Measurements from ENCODE around the gene PRPH2.
A peak's percentile ranks its signal among the peaks of the same experiment; 100 is the strongest.
"Not testable (repeated sequence)": the region's sequence is repeated elsewhere in the genome, so short reads cannot be mapped to it uniquely, and the experiment has no call there.

Gene PRPH2

GRCh38 chr6:42742116-42742894, 19.9 kb upstream of the PRPH2 start:
- DNase-seq (ENCODE audit: low spot score) = no peak

- DNase-seq (ENCODE audit: low spot score) = no peak
Observed at GRCh38 chr6:42740725-42741124, 18.3 kb upstream of the PRPH2 start.

GRCh38 chr6:42735976-42736375, 13.6 kb upstream of the PRPH2 start:
- DNase-seq (ENCODE audit: low spot score) = no peak

- not testable (repeated sequence) for DNase-seq (ENCODE audit: low spot score)
Observed at GRCh38 chr6:42733867-42734481, 11.6 kb upstream of the PRPH2 start.

- DNase-seq (ENCODE audit: low spot score) = no peak
Observed at GRCh38 chr6:42729731-42730130, 7.3 kb upstream of the PRPH2 start.

DNA sequence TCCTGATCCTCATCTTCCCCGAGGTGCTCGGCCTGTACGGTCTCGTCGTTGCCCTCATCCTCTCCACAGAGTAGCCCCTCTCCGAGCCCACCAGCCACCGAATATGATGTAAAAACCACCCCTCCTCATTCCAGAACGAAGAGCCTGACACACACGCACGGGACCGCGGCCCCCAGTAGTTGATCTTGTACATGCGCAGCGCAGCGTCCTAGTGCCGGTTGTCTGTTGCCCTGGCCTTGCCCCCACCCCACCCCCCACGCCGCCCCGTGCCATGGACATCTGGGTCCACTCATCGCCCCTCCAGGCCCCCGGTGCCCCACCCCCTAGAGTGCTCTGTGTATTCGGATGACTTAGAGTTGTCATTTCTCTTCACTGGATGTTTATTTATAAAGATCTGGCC, 5.2 kb upstream of the PRPH2 start:
- no peak for DNase-seq (ENCODE audit: low spot score)

GRCh38 chr6:42727087-42727611, 4.8 kb upstream of the PRPH2 start:
- no peak for DNase-seq (ENCODE audit: low spot score)

DNA sequence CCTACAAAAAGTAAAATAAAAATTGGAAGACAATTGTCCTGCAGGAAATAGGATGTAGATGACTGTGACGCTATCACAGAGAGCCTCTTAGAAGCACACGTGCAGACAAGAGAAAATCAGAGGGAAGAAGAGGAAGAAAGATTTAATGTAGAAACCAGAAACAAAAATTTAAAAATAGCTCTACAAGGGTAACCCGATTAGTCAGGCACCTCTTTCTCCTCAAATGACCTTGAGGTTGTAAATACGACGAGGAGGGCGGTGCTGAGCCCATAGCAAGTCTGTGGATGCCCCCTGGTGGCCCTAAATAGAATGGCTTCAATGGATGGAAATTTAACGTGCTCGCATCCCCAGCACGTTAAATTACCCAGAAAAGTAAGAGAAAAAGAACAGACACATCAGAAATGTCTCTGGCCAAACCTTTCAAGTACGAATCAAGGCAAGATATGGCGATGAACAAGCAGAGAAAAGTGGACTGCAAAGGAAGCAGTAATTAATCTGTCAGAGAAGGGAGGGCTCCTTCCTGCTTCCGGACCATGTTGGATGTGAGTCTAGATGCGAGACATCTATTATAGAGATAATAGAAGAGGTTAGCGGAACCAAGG, 4.2 kb upstream of the PRPH2 start:
- peak; percentile 89 for DNase-seq (ENCODE audit: low spot score)

GRCh38 chr6:42726026-42726425, 3.6 kb upstream of the PRPH2 start:
- DNase-seq (ENCODE audit: low spot score) = no peak

DNA sequence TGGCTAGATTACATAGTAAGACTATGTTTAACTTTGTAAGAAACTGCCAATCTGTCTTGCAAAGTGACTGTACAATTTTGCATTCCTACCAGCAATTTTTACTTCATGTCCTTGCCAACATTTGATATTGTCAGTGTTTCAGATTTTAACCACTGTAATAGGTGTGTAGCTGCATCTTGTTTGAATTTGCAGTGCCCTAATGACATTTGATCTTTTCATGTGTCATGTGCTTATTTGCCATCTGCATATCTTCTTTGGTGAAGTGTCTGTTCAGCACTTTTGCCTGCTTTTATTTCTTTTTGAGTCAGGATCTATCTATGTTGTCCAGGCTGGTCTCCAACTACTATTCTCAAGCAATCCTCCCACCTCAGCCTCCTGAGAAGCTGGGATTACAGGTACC, 2.4 kb upstream of the PRPH2 start:
- DNase-seq (ENCODE audit: low spot score) = no peak

DNA sequence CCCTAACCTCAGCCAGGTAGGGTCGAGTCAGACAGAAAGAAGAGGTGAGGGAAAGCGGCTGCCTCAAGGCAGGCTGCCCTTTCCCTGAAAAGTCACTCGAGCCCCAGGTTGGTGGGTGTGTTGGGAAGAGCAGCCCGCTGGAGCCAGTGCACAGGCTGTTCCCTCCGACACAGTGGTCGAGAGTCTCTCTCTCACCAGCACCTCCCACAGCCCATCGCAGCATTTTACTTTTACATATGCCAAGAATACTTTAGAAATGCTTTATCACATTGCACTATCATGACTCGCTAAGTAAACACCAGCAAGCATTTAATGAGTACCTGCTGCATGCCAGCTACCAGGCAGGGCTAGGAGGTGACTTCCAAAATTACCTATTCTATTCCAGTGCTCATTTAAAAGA, 1.7 kb downstream of the PRPH2 start:
- no peak for DNase-seq (ENCODE audit: low spot score)

GRCh38 chr6:42715871-42716270, 6.5 kb downstream of the PRPH2 start:
- no peak for DNase-seq (ENCODE audit: low spot score)

DNA sequence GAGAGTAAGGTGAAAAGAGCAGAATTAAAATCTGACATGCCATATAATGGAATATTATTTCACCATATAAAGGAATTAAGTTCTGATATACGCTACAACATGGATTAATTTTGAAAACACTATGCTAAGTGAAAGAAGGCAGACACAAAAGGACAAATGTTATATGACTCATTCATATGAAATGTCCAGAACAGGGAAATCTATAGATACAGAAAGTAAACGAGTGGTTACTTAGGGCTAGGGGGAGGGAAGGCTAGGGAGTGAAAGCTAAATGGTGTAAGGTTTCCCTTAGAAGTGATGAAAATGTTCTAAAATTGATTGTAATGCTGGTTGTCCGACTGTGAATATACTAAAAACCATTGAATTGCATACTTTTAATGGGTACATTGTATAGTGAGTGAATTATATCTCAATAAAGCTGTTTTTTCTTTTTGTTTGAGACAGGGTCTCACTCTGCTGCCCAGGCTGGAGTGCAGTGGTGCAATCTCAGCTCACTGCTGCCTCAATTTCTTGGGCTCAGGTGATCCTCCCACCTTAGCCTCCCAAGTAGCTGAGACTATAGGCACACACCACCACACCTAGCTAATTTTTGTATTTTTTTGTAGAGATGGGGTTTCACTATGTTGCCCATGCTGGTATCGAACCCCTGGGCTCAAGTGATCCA, 8.2 kb downstream of the PRPH2 start:
- DNase-seq (ENCODE audit: low spot score) = no peak

DNA sequence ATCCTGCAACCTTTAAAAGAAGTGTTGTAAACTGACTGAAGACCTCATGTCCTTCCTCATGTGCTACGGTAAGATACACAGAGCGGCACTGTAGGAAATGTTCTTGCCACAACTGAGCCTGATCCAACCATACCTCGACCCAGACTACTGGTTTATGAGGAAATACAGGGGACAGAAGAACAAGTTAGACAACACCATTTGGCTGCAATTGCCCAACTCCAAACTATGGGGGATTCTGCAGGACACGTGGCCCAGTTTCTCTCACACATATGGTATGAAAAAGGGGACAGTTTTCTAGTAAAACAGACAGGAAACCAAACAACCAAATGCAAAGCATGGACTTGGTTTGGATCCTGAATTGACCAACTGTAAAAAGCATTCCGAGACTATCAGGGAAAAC, 10.5 kb downstream of the PRPH2 start:
- no peak for DNase-seq (ENCODE audit: low spot score)

GRCh38 chr6:42710316-42710715, 12.1 kb downstream of the PRPH2 start:
- peak; percentile 73 for DNase-seq (ENCODE audit: low spot score)

GRCh38 chr6:42709871-42710270, 12.5 kb downstream of the PRPH2 start:
- no peak for DNase-seq (ENCODE audit: low spot score)

DNA sequence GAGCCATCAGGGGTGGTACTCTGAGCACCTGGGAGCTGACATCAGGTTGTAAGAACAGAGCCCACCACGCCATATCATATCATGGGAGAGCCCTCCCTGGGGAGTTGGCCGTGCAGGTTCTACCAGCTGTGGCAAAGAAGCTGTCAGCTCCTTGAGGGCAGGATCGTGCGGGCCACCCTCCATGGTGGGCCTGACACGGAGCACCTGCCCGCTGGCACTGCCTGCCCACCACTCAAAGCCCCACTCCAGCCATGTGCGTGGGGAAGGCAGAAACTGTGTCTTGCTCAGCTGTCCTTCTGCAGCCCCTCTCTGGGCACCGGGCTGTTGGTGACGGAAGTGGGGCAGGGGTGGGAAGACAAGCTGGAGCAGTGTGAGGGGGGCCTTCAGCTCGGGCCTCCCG, 14.3 kb downstream of the PRPH2 start:
- no peak for DNase-seq (ENCODE audit: low spot score)

GRCh38 chr6:42707595-42707994, 14.8 kb downstream of the PRPH2 start:
- no peak for DNase-seq (ENCODE audit: low spot score)

GRCh38 chr6:42704937-42705374, 17.4 kb downstream of the PRPH2 start:
- no peak for DNase-seq (ENCODE audit: low spot score)

GRCh38 chr6:42704251-42704936, 18.0 kb downstream of the PRPH2 start:
- peak; percentile 54 for DNase-seq (ENCODE audit: low spot score)

- not testable (repeated sequence) for DNase-seq (ENCODE audit: low spot score)
Observed at GRCh38 chr6:42702786-42703185, 19.6 kb downstream of the PRPH2 start.

- no peak for DNase-seq (ENCODE audit: low spot score)
Observed at GRCh38 chr6:42702200-42702599, 20.2 kb downstream of the PRPH2 start.
